IMR-90 (cell line): ENCODE measurements around the gene BMERB1. TPM values are rescaled to one million over a fixed set of nuclear protein-coding genes. Genes with fewer than 3 reads are reported as not detected.

Experiments used
- ATAC-seq: fragments of 200-7000 bp; cut with Tn5 transposase; 2 replicates; pipeline ENCODE4 v1.9.1; 2020; ENCODE audit warnings: low read depth, mild to moderate bottlenecking, moderate library complexity
- BruUV-seq: library from RNA; stranded (reverse); fragments of 400-500 nt; replicated peaks from 2 replicates; lab custom pipeline; 2021; lab: Mats Ljungman, UMichigan
- CTCF ChIA-PET: fragments of 300-600 bp; formaldehyde crosslinking; extraction: SDS; loops from one replicate; lab custom pipeline; 2021; ENCODE audit warnings: antibody characterized with exemption; lab: Yijun Ruan, JAX
- POLR2A ChIA-PET: fragments of 300-600 bp; sonication (Branson Sonifier 250); formaldehyde crosslinking; loops from one replicate; lab custom pipeline; 2022; ENCODE audit warnings: antibody characterized with exemption; ENCODE audit not compliant: unreplicated experiment; lab: Charles Lee
- DNase-seq: peaks from one replicate; pipeline ENCODE4 v3.0.0; 2013
- H2AFZ ChIP-seq: replicated peaks from 2 replicates; pipeline ENCODE3; 2013; ENCODE audit warnings: low read length, mild to moderate bottlenecking; ENCODE audit not compliant: poor library complexity
- H2AK5ac ChIP-seq: 2 replicates; pipeline ENCODE4 v1.6.1; 2013; ENCODE audit warnings: low read depth, low read length, inconsistent platforms
- H2AK9ac ChIP-seq: replicated peaks from 2 replicates; pipeline ENCODE3; 2013; ENCODE audit warnings: mild to moderate bottlenecking, low read depth, low read length, moderate library complexity; ENCODE audit not compliant: poor library complexity
- H2BK120ac ChIP-seq: 2 replicates; pipeline ENCODE4 v1.6.1; 2013; ENCODE audit warnings: low read depth, low read length, inconsistent platforms
- H2BK15ac ChIP-seq: 3 replicates; pipeline ENCODE4 v1.6.1; 2013; ENCODE audit warnings: low read depth, low read length, inconsistent platforms
- H2BK20ac ChIP-seq: 2 replicates; pipeline ENCODE4 v1.6.1; 2013; ENCODE audit warnings: low read depth, mild to moderate bottlenecking, inconsistent platforms, low read length, moderate library complexity
- H2BK5ac ChIP-seq: 2 replicates; pipeline ENCODE4 v1.6.1; 2013; ENCODE audit warnings: mild to moderate bottlenecking, low read depth, low read length, inconsistent platforms; ENCODE audit not compliant: poor library complexity, severe bottlenecking
- H3K14ac ChIP-seq: replicated peaks from 2 replicates; pipeline ENCODE4 v1.6.1; 2013; ENCODE audit warnings: low read depth, low read length, inconsistent platforms
- H3K18ac ChIP-seq: 2 replicates; pipeline ENCODE4 v1.6.1; 2013; ENCODE audit warnings: low read depth, low read length, control low read depth
- H3K23ac ChIP-seq: 2 replicates; pipeline ENCODE4 v1.6.1; 2013; ENCODE audit warnings: low read depth, low read length, inconsistent platforms
- H3K27ac ChIP-seq: 2 replicates; pipeline ENCODE4 v1.5.1; 2013; ENCODE audit warnings: mild to moderate bottlenecking, control low read depth, low read length; ENCODE audit not compliant: insufficient read depth
- H3K27me3 ChIP-seq: 2 replicates; pipeline ENCODE4 v1.6.1; 2013; ENCODE audit warnings: low read length; ENCODE audit not compliant: control insufficient read depth, insufficient read depth
- H3K36me3 ChIP-seq: 2 replicates; pipeline ENCODE4 v1.6.1; 2013; ENCODE audit warnings: low read length, mixed read lengths; ENCODE audit not compliant: control insufficient read depth, insufficient read depth
- H3K4ac ChIP-seq: 2 replicates; pipeline ENCODE4 v1.6.1; 2013; ENCODE audit warnings: low read depth, low read length, inconsistent platforms
- H3K4me1 ChIP-seq: 2 replicates; pipeline ENCODE4 v1.6.1; 2013; ENCODE audit warnings: low read length, mixed read lengths; ENCODE audit not compliant: control insufficient read depth, insufficient read depth
- H3K4me2 ChIP-seq: 2 replicates; pipeline ENCODE4 v1.6.1; 2013; ENCODE audit warnings: low read depth, mild to moderate bottlenecking, control low read depth, low read length, moderate library complexity
- H3K4me3 ChIP-seq: 2 replicates; pipeline ENCODE4 v1.5.1; 2013; ENCODE audit warnings: low read depth, mild to moderate bottlenecking, control low read depth, low read length, moderate library complexity; ENCODE audit not compliant: insufficient read depth
- H3K56ac ChIP-seq: 2 replicates; pipeline ENCODE4 v1.6.1; 2013; ENCODE audit warnings: low read length, inconsistent platforms; ENCODE audit not compliant: insufficient read depth; ENCODE audit errors: extremely low read depth
- H3K79me1 ChIP-seq, 2 experiments: 2 replicates each; pipeline ENCODE4 v1.6.1; 2013; ENCODE audit warnings: low read length in 2 of 2, inconsistent platforms in 1 of 2, low read depth in 1 of 2
- H3K9ac ChIP-seq: 2 replicates; pipeline ENCODE4 v1.6.1; 2013; ENCODE audit warnings: low read depth, low read length, control low read depth
- H3K9me1 ChIP-seq: 2 replicates; pipeline ENCODE4 v1.6.1; 2013; ENCODE audit warnings: low read length, inconsistent platforms; ENCODE audit not compliant: insufficient read depth
- H3K9me3 ChIP-seq: 2 replicates; pipeline ENCODE4 v1.6.1; 2013; ENCODE audit warnings: low read length; ENCODE audit not compliant: control insufficient read depth, insufficient read depth
- H4K20me1 ChIP-seq: 2 replicates; pipeline ENCODE4 v1.6.1; 2013; ENCODE audit warnings: low read length, inconsistent platforms; ENCODE audit not compliant: insufficient read depth
- H4K5ac ChIP-seq: 2 replicates; pipeline ENCODE4 v1.6.1; 2013; ENCODE audit warnings: mild to moderate bottlenecking, low read depth, low read length, control low read depth
- H4K8ac ChIP-seq, 2 experiments: 2 replicates each; pipeline ENCODE4 v1.6.1; 2013; ENCODE audit warnings: low read depth in 2 of 2, low read length in 2 of 2, control low read depth in 1 of 2, inconsistent platforms in 1 of 2
- H4K91ac ChIP-seq: 2 replicates; pipeline ENCODE4 v1.6.1; 2013; ENCODE audit warnings: low read depth, low read length, inconsistent platforms; ENCODE audit not compliant: insufficient read depth
- BHLHE40 ChIP-seq: fragments of 150-350 bp; IDR thresholded peaks from 2 replicates; pipeline ENCODE4 v1.6.1; 2016; ENCODE audit warnings: mild to moderate bottlenecking, low read depth, low read length
- RAD21 ChIP-seq: IDR thresholded peaks from 2 replicates; pipeline ENCODE4 v1.6.1; 2012; ENCODE audit warnings: low read length, improper control_type of control experiment
- WGBS, 2 experiments: methylation state at CpG; one replicate each; pipeline versions ENCODE4 v1.1.5 to v1.1.7; 2013; ENCODE audit warnings: missing lambda C conversion rate in 2 of 2; ENCODE audit not compliant: insufficient read length in 1 of 2; ENCODE audit errors: extremely low coverage in 2 of 2; 5-methylcytosine and 5-hydroxymethylcytosine counted together
- dilution Hi-C: fragments of 300-500 bp; cut with HindIII; formaldehyde crosslinking; loops from one replicate; pipeline ENCODE4 v1.14.3; 2018; ENCODE audit warnings: low sequenced_read_pairs; ENCODE audit not compliant: unreplicated experiment
- in situ Hi-C: fragments of 300-500 bp; cut with MboI; formaldehyde crosslinking; loops from 3 replicates; pipeline ENCODE4 v1.14.3; 2019; ENCODE audit warnings: low sequenced_read_pairs, inconsistent platforms, mixed read lengths
- intact Hi-C: fragments of 100-400 bp; cut with micrococcal nuclease; formaldehyde crosslinking; loops from 2 replicates; pipeline ENCODE4 v1.10.0; 2022
- polyA plus RNA-seq, 3 experiments: library from polyadenylated mRNA; depleted of rRNA; stranded (reverse); fragments of >200 nt; gene quantifications; 2 replicates each; pipeline ENCODE4 v1.2.3, GENCODE V29; 2012; ENCODE audit warnings: low replicate concordance in 1 of 3
- total RNA-seq: library from RNA; depleted of rRNA; stranded (reverse); fragments of >200 nt; gene quantifications from 2 replicates; pipeline ENCODE4 v1.2.3, GENCODE V29; 2012

BMERB1 gene
- total and polyA plus RNA-seq, 2 of the 4 experiments (the other 2 are of a cell fraction): 22.6 to 32.9 TPM

- TF ChIP-seq BHLHE40 (peak; percentile 66; the same call in 1 of the 2 replicates), RAD21 (no peak)
- H3K4me1 ChIP-seq: peaks cover 7% of the 10 kb centered on the region
- in situ Hi-C loops (no loop called here), intact Hi-C loops (no loop called here), dilution Hi-C loops (no loop called here)
- H3K27me3 ChIP-seq: no peaks in the 10 kb centered on the region
- no peak overlapping the region; the same call in 2 of the 3 replicates for H2BK15ac ChIP-seq
- H3K9me3 ChIP-seq: no peaks in the 10 kb centered on the region
- H2BK120ac ChIP-seq: no peak overlapping the region
- peak overlapping the region; percentile 4; the same call in 1 of the 2 replicates for H3K18ac ChIP-seq
- peaks cover 13% of the 10 kb centered on the region for H4K20me1 ChIP-seq
- H2BK5ac ChIP-seq: no peak overlapping the region
- no TSS peak for BruUV-seq
- 0% methylated on average over 1 of the region's 12 CpGs; no CpG with 5 or more reads in 1 of the 2 experiments for WGBS, 2 experiments
- H3K4me2 ChIP-seq: peak overlapping the region; percentile 16; the same call in 1 of the 2 replicates
- peak overlapping the region; percentile 50 for H3K23ac ChIP-seq
- H3K4me3 ChIP-seq: no peak overlapping the region
- H3K9ac ChIP-seq: no peak overlapping the region
- H4K91ac ChIP-seq: peak overlapping the region; percentile 4; the same call in 1 of the 2 replicates
- peaks cover 11% of the 10 kb centered on the region for H3K9me1 ChIP-seq
- H4K5ac ChIP-seq: no peak overlapping the region; the same call in 1 of the 2 replicates
- H3K36me3 ChIP-seq: peaks cover 16% of the 10 kb centered on the region
- peaks cover 11 to 17% of the 10 kb centered on the region in 2 experiments for H3K79me1 ChIP-seq
- peak overlapping the region; percentile 62 for H2AFZ ChIP-seq
- CTCF ChIA-PET: interaction anchor here (0.9 kb wide), 1 partner anchor 37 kb away, joined by 3 read pairs; no protein-coding TSS in a partner anchor
- POLR2A ChIA-PET: interaction anchor here (0.7 kb wide), 1 partner anchor 82 kb away, joined by 7 read pairs; no protein-coding TSS in a partner anchor
- H3K14ac ChIP-seq: peak overlapping the region; percentile 3; the same call in 1 of the 2 replicates
- peak overlapping the region; percentile 7 for H2AK9ac ChIP-seq
- H2BK20ac ChIP-seq: peak overlapping the region; percentile 33; the same call in 1 of the 2 replicates
- peak overlapping the region; percentile 58; the same call in 1 of the 2 replicates for H3K4ac ChIP-seq
- ATAC-seq (peak; percentile 90), DNase-seq (peak; percentile 76)
- H4K8ac ChIP-seq: peak overlapping the region in 1 of 2 experiments; percentile 14; a peak in 1 of 4 replicates
- H2AK5ac ChIP-seq: peak overlapping the region; percentile 93
- H3K56ac ChIP-seq: no peak overlapping the region
- peak overlapping the region; percentile 63 for H3K27ac ChIP-seq
These were observed 84.3 kb downstream of the BMERB1 start for GRCh38 chr16:15518381-15519351.
